H9 (cell line): ENCODE results near the gene GLMP. TPM values are rescaled to one million over a fixed set of nuclear protein-coding genes. Genes with fewer than 3 reads are reported as not detected.

Experiments
- DNase-seq: peaks from one replicate; pipeline ENCODE4 v3.0.0-alpha.2; 2017
- H2AFZ ChIP-seq: one replicate; pipeline ENCODE4 v1.6.1; 2013; ENCODE audit warnings: mild to moderate bottlenecking, low read length, control low read depth, moderate library complexity
- H2AK5ac ChIP-seq: 2 replicates; pipeline ENCODE4 v1.6.1; 2013; ENCODE audit warnings: low read length, control low read depth, mixed read lengths; ENCODE audit not compliant: insufficient read length
- H2BK120ac ChIP-seq: one replicate; pipeline ENCODE4 v1.6.1; 2013; ENCODE audit warnings: low read depth, mild to moderate bottlenecking, low read length, control low read depth, inconsistent platforms; ENCODE audit not compliant: poor library complexity, severe bottlenecking
- H2BK12ac ChIP-seq: 2 replicates; pipeline ENCODE4 v1.6.1; 2013; ENCODE audit warnings: low read length, control low read depth, mixed read lengths, low read depth; ENCODE audit not compliant: insufficient read length
- H2BK15ac ChIP-seq: 2 replicates; pipeline ENCODE4 v1.6.1; 2013; ENCODE audit warnings: low read depth, low read length, control low read depth
- H2BK20ac ChIP-seq: one replicate; pipeline ENCODE4 v1.6.1; 2013; ENCODE audit warnings: low read depth, mild to moderate bottlenecking, low read length, control low read depth, inconsistent platforms; ENCODE audit not compliant: poor library complexity, severe bottlenecking
- H2BK5ac ChIP-seq: 2 replicates; pipeline ENCODE4 v1.6.1; 2013; ENCODE audit warnings: low read length, control low read depth, mixed read lengths; ENCODE audit not compliant: insufficient read length
- H3K14ac ChIP-seq: 2 replicates; pipeline ENCODE4 v1.6.1; 2013; ENCODE audit warnings: low read length, control low read depth; ENCODE audit not compliant: insufficient read depth
- H3K18ac ChIP-seq: 2 replicates; pipeline ENCODE4 v1.6.1; 2013; ENCODE audit warnings: low read depth, mild to moderate bottlenecking, mixed read lengths, low read length, control low read depth; ENCODE audit not compliant: insufficient read length
- H3K23ac ChIP-seq: 2 replicates; pipeline ENCODE4 v1.6.1; 2013; ENCODE audit warnings: low read length, control low read depth, mixed read lengths, low read depth; ENCODE audit not compliant: insufficient read length
- H3K23me2 ChIP-seq: 2 replicates; pipeline ENCODE4 v1.6.1; 2013; ENCODE audit warnings: low read depth, mild to moderate bottlenecking, mixed read lengths, low read length, control low read depth; ENCODE audit not compliant: insufficient read length, poor library complexity, severe bottlenecking
- H3K27ac ChIP-seq: 2 replicates; pipeline ENCODE4 v1.5.1; 2013; ENCODE audit warnings: low read length, control low read depth, mixed read lengths, low read depth; ENCODE audit not compliant: insufficient read length
- H3K27me3 ChIP-seq: 2 replicates; pipeline ENCODE4 v1.6.1; 2013; ENCODE audit warnings: low read length, control low read depth, inconsistent platforms; ENCODE audit not compliant: insufficient read depth
- H3K4ac ChIP-seq: 2 replicates; pipeline ENCODE4 v1.6.1; 2013; ENCODE audit warnings: low read depth, mild to moderate bottlenecking, control low read depth, inconsistent platforms, low read length, moderate library complexity
- H3K4me1 ChIP-seq: 2 replicates; pipeline ENCODE4 v1.6.1; 2013; ENCODE audit warnings: low read length, control low read depth, inconsistent platforms; ENCODE audit not compliant: insufficient read depth
- H3K4me2 ChIP-seq: 2 replicates; pipeline ENCODE4 v1.6.1; 2013; ENCODE audit warnings: low read length, control low read depth, mixed read lengths; ENCODE audit not compliant: insufficient read length, insufficient read depth
- H3K56ac ChIP-seq: 2 replicates; pipeline ENCODE4 v1.6.1; 2013; ENCODE audit warnings: low read depth, mild to moderate bottlenecking, mixed read lengths, low read length, control low read depth; ENCODE audit not compliant: insufficient read length
- H3K79me1 ChIP-seq: 2 replicates; pipeline ENCODE4 v1.6.1; 2013; ENCODE audit warnings: low read depth, mild to moderate bottlenecking, moderate library complexity, low read length, control low read depth, inconsistent platforms; ENCODE audit not compliant: insufficient read depth, poor library complexity, severe bottlenecking
- H3K79me2 ChIP-seq: 2 replicates; pipeline ENCODE4 v1.6.1; 2013; ENCODE audit warnings: low read length, control low read depth, inconsistent platforms; ENCODE audit not compliant: insufficient read depth
- H3K9ac ChIP-seq: 2 replicates; pipeline ENCODE4 v1.6.1; 2013; ENCODE audit warnings: low read length, control low read depth, mixed read lengths; ENCODE audit not compliant: insufficient read length; ENCODE audit errors: extremely low read depth
- H3K9me3 ChIP-seq: one replicate; pipeline ENCODE4 v1.6.1; 2013; ENCODE audit warnings: low read depth, low read length, inconsistent platforms; ENCODE audit not compliant: control insufficient read depth
- H3T11ph ChIP-seq: one replicate; pipeline ENCODE4 v1.6.1; 2013; ENCODE audit warnings: mild to moderate bottlenecking, low read length, control low read depth, inconsistent platforms
- H4K20me1 ChIP-seq: one replicate; pipeline ENCODE4 v1.6.1; 2013; ENCODE audit not compliant: control insufficient read depth, insufficient read length, insufficient read depth
- H4K5ac ChIP-seq: 2 replicates; pipeline ENCODE4 v1.6.1; 2013; ENCODE audit warnings: low read depth, mild to moderate bottlenecking, mixed read lengths, low read length, control low read depth; ENCODE audit not compliant: insufficient read length
- H4K8ac ChIP-seq: replicated peaks from 2 replicates; pipeline ENCODE4 v1.6.1; 2013; ENCODE audit warnings: low read length, control low read depth, mixed read lengths, low read depth; ENCODE audit not compliant: insufficient read length
- H4K91ac ChIP-seq: 2 replicates; pipeline ENCODE4 v1.6.1; 2013; ENCODE audit warnings: low read depth, mild to moderate bottlenecking, moderate library complexity, mixed read lengths, low read length, control low read depth; ENCODE audit not compliant: insufficient read length
- H3K27ac Mint-ChIP-seq, 3 experiments: 2 replicates in 2 of 3; 3 replicates in 1 of 3; pipeline ENCODE4 v1.8.0; 2020 to 2021; ENCODE audit warnings: mixed read lengths in 3 of 3, mild to moderate bottlenecking in 1 of 3, moderate library complexity in 1 of 3
- H3K27me3 Mint-ChIP-seq: 2 replicates; pipeline ENCODE4 v1.8.0; 2021; ENCODE audit warnings: low read depth, mild to moderate bottlenecking, moderate library complexity, mixed read lengths
- H3K36me3 Mint-ChIP-seq, 3 experiments: 2 replicates in 2 of 3; 3 replicates in 1 of 3; pipeline ENCODE4 v1.8.0; 2020 to 2021; ENCODE audit warnings: low read depth in 3 of 3, mixed read lengths in 3 of 3; ENCODE audit not compliant: insufficient read depth in 1 of 3
- H3K4me1 Mint-ChIP-seq, 2 experiments: 2 replicates each; pipeline ENCODE4 v1.8.0; 2020; ENCODE audit warnings: mixed read lengths in 2 of 2
- H3K4me3 Mint-ChIP-seq, 2 experiments: 2 replicates in 1 of 2; 3 replicates in 1 of 2; pipeline ENCODE4 v1.8.0; 2020 to 2021; ENCODE audit warnings: mild to moderate bottlenecking in 2 of 2, mixed read lengths in 2 of 2, moderate library complexity in 1 of 2
- H3K9me3 Mint-ChIP-seq, 2 experiments: 2 replicates in 1 of 2; 3 replicates in 1 of 2; pipeline ENCODE4 v1.8.0; 2020; ENCODE audit warnings: mild to moderate bottlenecking in 2 of 2, mixed read lengths in 2 of 2, moderate library complexity in 1 of 2
- CTCF ChIP-seq: fragments of 200-600 bp; sonication (generic); conservative IDR thresholded peaks from 3 replicates; pipeline ENCODE4 v1.8.0; 2021; ENCODE audit warnings: antibody characterized with exemption, mild to moderate bottlenecking
- WGBS: extraction: QIAGEN DNeasy Blood & Tissue Kit; methylation state at CpG from one replicate; pipeline ENCODE4 v1.1.7; 2013; ENCODE audit warnings: missing lambda C conversion rate, low lambda C conversion rate, mixed read lengths; ENCODE audit not compliant: insufficient read length; ENCODE audit errors: extremely low coverage; 5-methylcytosine and 5-hydroxymethylcytosine counted together
- total RNA-seq: library from RNA; stranded (reverse); gene quantifications from 2 replicates; pipeline ENCODE4 v1.2.1, GENCODE V29; 2021

GLMP gene
- total RNA-seq, 1 experiment from 2014 or later: 49.2 TPM

- Histone ChIP-seq H3K9me3 (no peaks in the 10 kb centered on the region), H3K23ac (no peak overlapping the region), H3K23me2 (peaks cover 3% of the 10 kb centered on the region), H3K56ac (no peak overlapping the region), H2AK5ac (no peak overlapping the region), H3K4me2 (no peak overlapping the region), H4K20me1 (no peaks in the 10 kb centered on the region), H4K91ac (no peak overlapping the region), H3K79me2 (no peaks in the 10 kb centered on the region), H2BK15ac (no peak overlapping the region), H3K9ac (no peak overlapping the region), H2BK5ac (no peak overlapping the region), H2AFZ (no peak overlapping the region), H3K14ac (no peak overlapping the region; the same call in 1 of the 2 replicates), H2BK20ac (no peak overlapping the region), H3K27ac (no peak overlapping the region), H2BK120ac (no peak overlapping the region), H2BK12ac (no peak overlapping the region), H4K8ac (no peak overlapping the region), H3K79me1 (no peaks in the 10 kb centered on the region), H3K4me1 (peaks cover 2% of the 10 kb centered on the region; the same call in 1 of the 2 replicates), H3K18ac (no peak overlapping the region), H3K27me3 (no peaks in the 10 kb centered on the region), H4K5ac (no peak overlapping the region), H3T11ph (no peak overlapping the region), H3K4ac (no peak overlapping the region)
- no peaks in the 10 kb centered on the region for H3K9me3 Mint-ChIP-seq
- peaks cover 5 to 20% (median 12%) of the 10 kb centered on the region in 3 experiments; a peak in 5 of 7 replicates for H3K36me3 Mint-ChIP-seq
- H3K27me3 Mint-ChIP-seq: peaks cover 4% of the 10 kb centered on the region; the same call in 1 of the 2 replicates
- WGBS: no CpG with 5 or more reads among the region's 17 CpGs
- no peak overlapping the region; a peak in 1 of 5 replicates for H3K4me3 Mint-ChIP-seq
- peaks cover 17 to 22% of the 10 kb centered on the region in 2 experiments for H3K4me1 Mint-ChIP-seq
- no peak for TF ChIP-seq CTCF
- H3K27ac Mint-ChIP-seq: peak overlapping the region; percentile 71 to 86 (median 85); a peak in 5 of 7 replicates
- DNase-seq: no peak
Measured at GRCh38 chr1:156244712-156245111, 50.8 kb downstream of the GLMP start.
